Amygdala (tissue), 56 donors: ENCODE data around the gene VIL1.

Experiments
- DNase-seq, 56 donors: peaks; one replicate each; lab custom pipeline; 2025; lab: John Stamatoyannopoulos, UW

Gene VIL1

DNA sequence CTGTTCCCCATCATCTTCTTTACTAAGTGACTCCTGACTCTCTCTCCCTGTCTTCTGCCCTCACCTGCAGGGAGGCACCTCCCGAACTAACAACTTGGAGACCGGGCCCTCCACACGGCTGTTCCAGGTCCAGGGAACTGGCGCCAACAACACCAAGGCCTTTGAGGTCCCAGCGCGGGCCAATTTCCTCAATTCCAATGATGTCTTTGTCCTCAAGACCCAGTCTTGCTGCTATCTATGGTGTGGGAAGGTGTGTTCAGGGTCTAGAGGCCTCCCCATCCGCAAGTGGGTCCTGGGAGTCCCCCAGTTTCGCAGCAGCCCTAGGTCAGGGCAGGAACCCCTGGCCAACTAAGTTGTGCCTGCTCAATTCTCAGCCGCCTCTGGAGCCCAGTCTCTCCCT lies 15.5 kb downstream of the VIL1 start:
- DNase-seq = no peak

DNA sequence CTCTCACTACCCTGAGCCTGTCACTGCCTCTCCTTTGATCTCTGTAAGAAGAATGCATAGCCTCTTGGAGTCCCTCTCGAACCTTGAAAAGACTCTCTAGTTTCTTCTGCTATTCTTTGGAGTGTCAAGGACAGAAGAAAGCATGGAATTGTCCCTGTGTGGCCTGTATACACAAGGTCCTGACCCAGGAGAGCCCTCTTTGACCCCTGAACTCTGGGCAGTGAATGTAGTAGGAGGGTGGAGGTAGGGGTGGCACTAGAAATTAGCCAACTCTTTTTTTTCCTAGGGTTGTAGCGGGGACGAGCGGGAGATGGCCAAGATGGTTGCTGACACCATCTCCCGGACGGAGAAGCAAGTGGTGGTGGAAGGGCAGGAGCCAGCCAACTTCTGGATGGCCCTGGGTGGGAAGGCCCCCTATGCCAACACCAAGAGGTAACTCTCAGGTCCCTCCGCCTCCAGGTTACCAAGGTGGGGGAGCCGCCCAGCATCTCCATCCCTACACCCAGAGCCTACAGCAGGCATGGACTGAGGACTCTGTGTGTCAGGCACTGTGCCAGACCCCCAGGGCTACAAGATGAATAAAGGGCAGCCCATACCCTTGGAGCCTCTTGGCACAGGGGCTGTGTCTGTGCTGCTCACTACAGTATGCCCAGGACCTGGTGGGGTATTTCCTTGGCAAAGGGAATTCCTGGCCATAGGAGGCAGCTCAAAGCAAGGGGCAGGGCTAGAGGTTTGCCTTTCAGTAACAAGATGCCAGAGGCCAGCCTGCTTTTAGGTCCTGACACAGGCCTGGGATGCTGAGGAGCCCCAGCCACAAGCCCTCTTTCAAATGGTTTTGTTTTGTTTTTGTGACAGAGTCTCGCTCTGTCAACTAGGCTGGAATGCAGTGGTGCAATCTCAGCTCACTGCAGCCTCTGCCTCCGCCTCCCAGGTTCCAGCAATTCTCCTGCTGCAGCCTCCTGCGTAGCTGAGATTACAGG lies 16.4 kb downstream of the VIL1 start:
- DNase-seq = no peak

- no peak for DNase-seq
Observed at GRCh38 chr2:218436992-218437391, 18.1 kb downstream of the VIL1 start.

DNA sequence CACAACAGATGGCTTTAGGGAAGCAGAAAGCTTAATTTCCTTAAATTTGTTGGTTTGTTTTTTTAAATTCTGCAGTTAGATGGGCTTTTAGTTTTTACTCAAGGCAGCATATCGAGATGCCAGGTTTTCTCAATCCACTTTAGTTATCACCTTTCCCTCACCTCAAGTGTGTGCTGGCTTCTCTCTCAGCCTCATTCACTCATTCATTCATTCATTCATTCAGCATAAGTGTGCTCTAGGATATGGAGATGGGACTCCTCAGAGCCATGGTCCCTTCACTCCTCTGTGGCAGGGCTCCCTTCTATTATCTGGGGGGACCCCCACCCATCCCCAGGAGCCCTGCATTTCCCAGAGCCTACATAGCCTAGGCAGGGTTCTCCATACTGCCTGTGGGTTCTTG lies 19.0 kb downstream of the VIL1 start:
- DNase-seq = no peak

GRCh38 chr2:218438596-218438995 lies 19.7 kb downstream of the VIL1 start:
- no peak for DNase-seq

DNA sequence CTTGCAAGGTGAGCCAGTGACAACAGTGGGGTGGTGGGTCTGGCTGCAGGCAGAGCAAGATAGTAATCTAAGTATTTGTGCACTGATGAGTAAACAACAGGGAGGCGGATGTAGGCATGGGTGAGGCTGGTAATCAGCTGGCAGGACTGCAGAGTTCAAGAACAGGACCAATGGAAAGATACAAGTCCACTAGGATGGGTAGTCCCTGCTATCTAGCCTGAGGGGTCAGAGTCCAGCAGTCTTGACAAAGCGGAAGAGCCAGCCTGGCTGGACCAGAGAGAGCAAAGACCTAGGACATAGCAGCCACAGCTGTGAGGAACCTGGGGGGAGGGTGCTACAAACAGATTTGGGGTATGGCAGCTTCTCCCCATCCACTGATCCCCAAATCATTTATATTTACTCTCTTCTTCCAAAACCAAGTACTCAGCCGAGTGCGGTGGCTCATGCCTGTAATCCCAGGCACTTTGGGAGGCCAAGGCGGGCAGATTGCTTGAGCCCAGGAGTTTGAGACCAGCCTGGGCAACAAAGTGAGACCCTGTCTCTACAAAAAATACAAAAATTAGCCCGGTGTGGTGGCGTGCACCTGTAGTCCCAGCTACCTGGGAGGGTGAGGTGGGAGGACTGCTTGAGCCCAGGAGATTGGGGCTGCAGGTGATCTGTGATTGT lies 25.9 kb downstream of the VIL1 start:
- no peak for DNase-seq

DNA sequence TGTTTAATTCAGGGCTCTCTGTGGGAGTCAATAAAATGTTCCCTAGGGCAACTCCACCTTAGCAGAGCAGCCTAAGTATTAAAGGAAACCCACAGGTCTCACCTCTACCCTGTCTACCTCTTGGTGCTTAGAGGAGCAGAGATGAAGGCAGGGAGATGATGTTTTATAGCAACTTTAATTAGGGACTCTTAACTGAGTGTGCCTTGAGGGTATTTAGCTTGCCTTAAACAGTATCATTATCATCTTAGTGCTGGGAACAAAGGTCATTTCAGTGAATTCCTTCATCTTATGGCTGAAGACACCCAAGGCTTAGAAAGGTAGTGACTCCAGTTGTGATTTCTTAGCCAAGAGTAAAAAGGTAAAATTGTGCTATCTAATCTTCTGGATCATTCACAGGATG lies 26.7 kb downstream of the VIL1 start:
- no peak for DNase-seq

GRCh38 chr2:218446547-218446946 lies 27.6 kb downstream of the VIL1 start:
- no peak for DNase-seq

- DNase-seq = no peak
Observed at GRCh38 chr2:218447072-218447471, 28.1 kb downstream of the VIL1 start.

- DNase-seq = no peak
Observed at GRCh38 chr2:218448934-218449333, 30.0 kb downstream of the VIL1 start.

GRCh38 chr2:218452079-218452478 lies 33.2 kb downstream of the VIL1 start:
- no peak for DNase-seq

DNA sequence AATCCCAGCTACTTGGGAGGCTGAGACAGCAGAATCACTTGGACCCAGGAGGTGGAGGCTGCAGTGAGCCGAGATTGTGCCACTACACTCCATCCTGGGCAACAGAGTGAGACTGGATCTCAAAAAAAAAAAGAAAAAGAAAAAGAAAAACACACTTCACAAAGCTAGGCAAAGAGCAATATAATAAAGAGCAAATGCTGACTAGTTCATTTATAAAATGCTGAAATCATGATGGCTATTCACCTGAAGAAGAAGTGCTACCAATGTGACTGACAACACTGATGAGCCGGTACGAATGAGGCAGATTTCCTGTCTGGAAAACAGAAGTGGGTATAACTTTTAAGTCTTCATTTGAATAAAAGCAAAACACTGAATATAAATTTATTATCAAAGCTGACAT lies 37.9 kb downstream of the VIL1 start:
- no peak for DNase-seq

- DNase-seq = no peak
Observed at GRCh38 chr2:218458598-218458997, 39.7 kb downstream of the VIL1 start.

DNA sequence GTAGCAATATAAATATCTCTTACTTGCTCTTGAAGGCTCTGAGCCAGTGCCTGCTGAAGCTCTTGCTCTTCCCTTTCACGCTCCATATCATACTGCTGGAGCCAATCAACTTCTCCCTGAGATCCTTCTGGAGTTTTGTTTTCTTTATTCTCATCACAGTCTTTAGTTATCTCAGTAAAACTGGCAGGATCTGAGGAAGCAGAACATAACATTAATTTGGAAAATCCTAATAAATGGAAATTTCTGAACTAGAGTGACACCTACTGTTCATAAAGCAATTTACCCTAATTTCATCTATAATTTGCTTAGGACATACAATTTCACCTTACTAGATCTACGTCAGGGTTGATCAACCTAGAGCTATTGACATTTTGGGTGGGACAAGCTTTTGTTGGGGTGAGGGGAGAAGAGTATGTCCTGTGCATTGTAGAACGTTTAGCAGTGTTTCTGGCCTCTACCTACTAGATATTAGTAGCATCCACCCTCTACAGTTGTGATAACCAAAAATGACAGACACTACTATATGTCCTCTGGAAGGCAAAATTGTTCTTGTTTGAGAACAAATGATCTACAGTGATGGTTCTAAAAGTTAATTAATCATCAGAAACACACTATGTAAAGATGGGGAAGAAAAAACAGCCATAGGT lies 47.2 kb downstream of the VIL1 start:
- DNase-seq = no peak

- no peak for DNase-seq
Observed at GRCh38 chr2:218470448-218470847, 51.5 kb downstream of the VIL1 start.

- DNase-seq = no peak
Observed at GRCh38 chr2:218471036-218471435, 52.1 kb downstream of the VIL1 start.

DNA sequence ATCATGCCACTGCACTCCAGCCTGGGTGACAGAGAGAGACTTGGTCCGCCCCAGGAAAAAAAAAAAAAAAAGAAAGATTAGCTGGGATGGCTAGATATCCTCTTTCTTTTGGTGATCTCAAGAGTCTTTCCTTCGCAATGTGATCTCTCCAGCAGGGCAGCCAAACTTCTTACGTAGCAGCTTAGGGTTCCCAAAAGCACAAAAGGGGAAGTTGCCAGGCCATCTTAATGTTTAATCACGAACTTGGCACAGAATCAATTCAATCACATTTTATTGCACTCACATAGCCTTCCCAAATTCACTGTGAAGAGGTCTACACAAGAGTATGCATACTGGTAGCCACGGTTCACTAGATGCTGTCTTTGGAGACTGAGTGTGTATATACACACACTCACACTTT lies 53.1 kb downstream of the VIL1 start:
- no peak for DNase-seq

- DNase-seq = no peak
Observed at GRCh38 chr2:218472988-218473387, 54.1 kb downstream of the VIL1 start.

GRCh38 chr2:218474527-218474926 lies 55.6 kb downstream of the VIL1 start:
- DNase-seq = no peak

GRCh38 chr2:218476676-218477075 lies 57.8 kb downstream of the VIL1 start:
- no peak for DNase-seq

DNA sequence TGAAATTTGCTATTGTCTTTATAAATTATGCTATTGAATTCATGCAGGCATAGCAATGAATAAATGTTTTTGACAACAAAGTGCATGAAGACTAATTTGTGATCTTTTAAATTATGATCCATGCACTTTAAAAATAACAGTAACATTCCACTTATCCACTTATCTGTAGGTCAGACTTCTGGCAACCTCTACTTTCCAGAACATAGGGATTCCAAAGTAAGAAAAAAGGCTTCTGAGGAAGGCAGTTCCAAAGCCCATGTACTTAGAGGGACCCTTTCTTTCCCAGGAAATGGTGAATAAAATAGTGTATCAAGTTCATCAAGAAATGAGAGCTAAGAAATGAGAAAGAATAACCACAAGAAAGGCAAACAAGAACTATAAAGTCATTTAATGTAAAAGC lies 58.3 kb downstream of the VIL1 start:
- DNase-seq = no peak
